Measurements from ENCODE around the gene PCDH7. TPM values are rescaled to one million over a fixed set of nuclear protein-coding genes. Genes with fewer than 3 reads are reported as not detected.

Gene PCDH7
- 8.0 TPM for total RNA-seq
- long read RNA-seq, full-length matches to known transcripts, result 3 of 3 reads
- long read RNA-seq, partial matches to known transcripts, result 0 of 3 reads
- long read RNA-seq, other reads (novel, unspliced or antisense), result 0 of 3 reads

- peak within 1 kb of the TSS; percentile 55 for H3K4me3 ChIP-seq
- DNase-seq, result no peak
- no peak for ATAC-seq
- peaks cover 21% of the 10 kb centered on the region for H3K4me1 ChIP-seq
- intact Hi-C loops (cut with DNase I), result no loop called here
- H3K27ac ChIP-seq, result peak within 1 kb of the TSS; percentile 17
- no peaks in the 10 kb centered on the region for H3K9me3 ChIP-seq
- H3K27me3 ChIP-seq, result peaks cover 58% of the 10 kb centered on the region
- H3K36me3 ChIP-seq, result no peaks in the 10 kb centered on the region
- no peak for TF ChIP-seq CTCF (IDR thresholded peaks at IDR 0.05)
Measured at GRCh38 chr4:30720021-30720660, at the start of gene PCDH7. PCDH7 (plus strand) TSS chr4:30720369; CDS start chr4:30721423, 1,054 bp downstream.

GRCh38 chr4:30671926-30672448 lies 48.2 kb upstream of the PCDH7 start:
- no peaks in the 10 kb centered on the region for H3K36me3 ChIP-seq
- DNase-seq (no peak), ATAC-seq (no peak)
- no peaks in the 10 kb centered on the region for H3K9me3 ChIP-seq
- intact Hi-C loops (cut with DNase I), result no loop called here
- no peaks in the 10 kb centered on the region for H3K27me3 ChIP-seq
- H3K4me1 ChIP-seq, result no peaks in the 10 kb centered on the region
- TF ChIP-seq CTCF (IDR thresholded peaks at IDR 0.05), result no peak
- H3K4me3 ChIP-seq, result no peak overlapping the region
- no peak overlapping the region for H3K27ac ChIP-seq

GRCh38 chr4:30696191-30696590 lies 24.0 kb upstream of the PCDH7 start:
- Histone ChIP-seq H3K27ac (no peak overlapping the region), H3K36me3 (no peaks in the 10 kb centered on the region), H3K4me3 (no peak overlapping the region), H3K9me3 (no peaks in the 10 kb centered on the region), H3K27me3 (no peaks in the 10 kb centered on the region), H3K4me1 (no peaks in the 10 kb centered on the region)
- DNase-seq (no peak), ATAC-seq (no peak)
- no peak for TF ChIP-seq CTCF (IDR thresholded peaks at IDR 0.05)
- intact Hi-C loops (cut with DNase I), result no loop called here

GRCh38 chr4:30714408-30715031 lies 5.6 kb upstream of the PCDH7 start:
- peak; percentile 71 for ATAC-seq

GRCh38 chr4:30716158-30716557 lies 4.0 kb upstream of the PCDH7 start:
- no peaks in the 10 kb centered on the region for H3K36me3 ChIP-seq
- peak overlapping the region; percentile 40 for H3K4me3 ChIP-seq
- H3K4me1 ChIP-seq, result peaks cover 21% of the 10 kb centered on the region
- DNase-seq (no peak), ATAC-seq (no peak)
- H3K27ac ChIP-seq, result no peak overlapping the region
- H3K27me3 ChIP-seq, result peaks cover 33% of the 10 kb centered on the region
- no peaks in the 10 kb centered on the region for H3K9me3 ChIP-seq
- intact Hi-C loops (cut with DNase I), result no loop called here
- peak; percentile 51 for TF ChIP-seq CTCF (IDR thresholded peaks at IDR 0.05)

More at GRCh38 chr4:30714408-30715031, 5.6 kb upstream of the PCDH7 start:
- Histone ChIP-seq H3K4me3 (no peak overlapping the region), H3K36me3 (no peaks in the 10 kb centered on the region), H3K9me3 (peaks cover 7% of the 10 kb centered on the region), H3K27me3 (peaks cover 20% of the 10 kb centered on the region), H3K27ac (no peak overlapping the region), H3K4me1 (peaks cover 11% of the 10 kb centered on the region)
- intact Hi-C loops (cut with DNase I), result no loop called here
- peak; percentile 64 for TF ChIP-seq CTCF (IDR thresholded peaks at IDR 0.05)
- DNase-seq, result no peak

Measured in upper lobe of right lung (tissue), 1 donor.